ENCODE data around the gene LEPR. TPM values are rescaled to one million over a fixed set of nuclear protein-coding genes. Genes with fewer than 3 reads are reported as not detected.
"Not testable (repeated sequence)": the region's sequence is repeated elsewhere in the genome, so short reads cannot be mapped to it uniquely, and the experiment has no call there.

LEPR gene
- total RNA-seq, 4 donors from 2014 or later, result 5.1 to 12.9 (median 11.0) TPM

DNA sequence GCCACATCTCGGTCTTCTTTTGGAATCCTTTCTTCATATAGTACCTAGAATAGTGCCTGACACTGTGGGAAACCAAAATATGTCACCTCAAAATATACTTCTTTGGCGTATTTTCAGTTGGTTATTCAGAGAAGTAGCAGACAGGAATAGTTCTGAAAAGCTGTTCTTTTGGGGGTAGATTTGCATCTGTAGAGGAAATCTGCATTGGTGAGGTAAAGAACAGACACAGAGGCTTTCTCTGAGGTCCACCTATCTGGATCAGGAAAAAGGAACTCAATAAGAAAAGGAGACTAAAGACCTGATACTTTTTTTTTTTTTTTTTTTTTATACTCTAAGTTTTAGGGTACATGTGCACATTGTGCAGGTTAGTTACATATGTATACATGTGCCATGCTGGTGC lies 23.2 kb downstream of the LEPR start:
- no peak overlapping the region for H3K4me3 ChIP-seq (ENCODE audit: low read depth, poor library complexity, severe bottlenecking)
- no peak for DNase-seq (ENCODE audit: low spot score in 2 of 2)
- intact Hi-C loops (cut with DNase I; ENCODE audit: low total_unique reads), result no loop called here
- 88 to 93% methylated on average over 2 of the region's 2 CpGs for WGBS, 2 donors
- TF ChIP-seq, protein P1, sequence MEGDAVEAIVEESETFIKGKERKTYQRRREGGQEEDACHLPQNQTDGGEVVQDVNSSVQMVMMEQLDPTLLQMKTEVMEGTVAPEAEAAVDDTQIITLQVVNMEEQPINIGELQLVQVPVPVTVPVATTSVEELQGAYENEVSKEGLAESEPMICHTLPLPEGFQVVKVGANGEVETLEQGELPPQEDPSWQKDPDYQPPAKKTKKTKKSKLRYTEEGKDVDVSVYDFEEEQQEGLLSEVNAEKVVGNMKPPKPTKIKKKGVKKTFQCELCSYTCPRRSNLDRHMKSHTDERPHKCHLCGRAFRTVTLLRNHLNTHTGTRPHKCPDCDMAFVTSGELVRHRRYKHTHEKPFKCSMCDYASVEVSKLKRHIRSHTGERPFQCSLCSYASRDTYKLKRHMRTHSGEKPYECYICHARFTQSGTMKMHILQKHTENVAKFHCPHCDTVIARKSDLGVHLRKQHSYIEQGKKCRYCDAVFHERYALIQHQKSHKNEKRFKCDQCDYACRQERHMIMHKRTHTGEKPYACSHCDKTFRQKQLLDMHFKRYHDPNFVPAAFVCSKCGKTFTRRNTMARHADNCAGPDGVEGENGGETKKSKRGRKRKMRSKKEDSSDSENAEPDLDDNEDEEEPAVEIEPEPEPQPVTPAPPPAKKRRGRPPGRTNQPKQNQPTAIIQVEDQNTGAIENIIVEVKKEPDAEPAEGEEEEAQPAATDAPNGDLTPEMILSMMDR (IDR thresholded peaks at IDR 0.05), result no peak
- no peak for TF ChIP-seq POLR2A (IDR thresholded peaks at IDR 0.05)

DNA sequence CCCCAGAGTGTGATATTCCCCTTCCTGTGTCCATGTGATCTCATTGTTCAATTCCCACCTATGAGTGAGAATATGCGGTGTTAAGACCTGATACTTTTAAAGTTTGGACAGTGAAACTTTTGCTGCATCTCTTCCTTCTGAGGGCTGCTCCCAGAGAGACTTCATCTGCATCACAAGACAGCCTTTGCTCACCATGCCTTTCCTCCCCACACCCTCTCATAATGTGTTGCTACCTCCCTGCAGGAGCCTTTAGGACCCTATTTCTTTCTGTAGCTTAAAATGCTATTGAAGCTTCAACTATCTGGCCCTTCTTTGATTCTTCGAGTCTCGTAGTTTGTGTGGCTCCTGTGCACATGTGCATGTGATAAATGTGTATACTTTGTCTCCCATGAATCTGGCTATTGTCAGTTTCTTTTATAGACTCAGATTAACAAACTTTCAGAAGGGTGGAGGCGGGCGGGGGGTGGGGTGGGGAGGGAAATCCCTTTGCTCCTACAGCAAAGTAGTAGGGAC lies 23.7 kb downstream of the LEPR start:
- no peak overlapping the region for H3K4me3 ChIP-seq (ENCODE audit: low read depth, poor library complexity, severe bottlenecking)
- no peak for DNase-seq (ENCODE audit: low spot score in 2 of 2)
- TF ChIP-seq, protein P1 (IDR thresholded peaks at IDR 0.05), result no peak
- no peak for TF ChIP-seq POLR2A (IDR thresholded peaks at IDR 0.05)
- WGBS, 2 donors, result 72 to 83% methylated on average over 5 of the region's 5 CpGs
- intact Hi-C loops (cut with DNase I; ENCODE audit: low total_unique reads), result no loop called here

DNA sequence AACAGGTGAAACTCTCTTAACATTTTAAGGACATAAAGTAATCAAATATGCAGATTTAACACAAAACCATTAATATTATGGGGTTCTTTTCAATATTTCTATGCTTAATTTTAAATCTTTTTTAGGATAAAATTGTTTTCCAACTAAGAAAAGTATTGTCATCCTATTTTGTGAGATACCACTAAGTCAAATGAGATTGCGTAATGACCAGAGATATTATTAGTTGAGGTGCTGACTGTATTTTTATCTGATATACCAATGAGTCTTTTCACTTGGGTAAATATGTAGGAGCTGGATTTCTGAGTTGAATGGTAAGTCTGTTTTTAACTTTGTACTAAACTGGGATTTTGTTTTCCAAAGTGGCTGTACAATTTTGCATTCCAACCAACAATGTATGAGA lies 25.4 kb downstream of the LEPR start:
- no peak overlapping the region for H3K4me3 ChIP-seq (ENCODE audit: low read depth, poor library complexity, severe bottlenecking)
- no peak for TF ChIP-seq POLR2A (IDR thresholded peaks at IDR 0.05)
- TF ChIP-seq, protein P1 (IDR thresholded peaks at IDR 0.05), result no peak
- DNase-seq (ENCODE audit: low spot score in 2 of 2), result no peak
- intact Hi-C loops (cut with DNase I; ENCODE audit: low total_unique reads), result no loop called here
- whole genome bisulfite sequencing, 2 donors, result 98% methylated on average over 1 of the region's 1 CpG

DNA sequence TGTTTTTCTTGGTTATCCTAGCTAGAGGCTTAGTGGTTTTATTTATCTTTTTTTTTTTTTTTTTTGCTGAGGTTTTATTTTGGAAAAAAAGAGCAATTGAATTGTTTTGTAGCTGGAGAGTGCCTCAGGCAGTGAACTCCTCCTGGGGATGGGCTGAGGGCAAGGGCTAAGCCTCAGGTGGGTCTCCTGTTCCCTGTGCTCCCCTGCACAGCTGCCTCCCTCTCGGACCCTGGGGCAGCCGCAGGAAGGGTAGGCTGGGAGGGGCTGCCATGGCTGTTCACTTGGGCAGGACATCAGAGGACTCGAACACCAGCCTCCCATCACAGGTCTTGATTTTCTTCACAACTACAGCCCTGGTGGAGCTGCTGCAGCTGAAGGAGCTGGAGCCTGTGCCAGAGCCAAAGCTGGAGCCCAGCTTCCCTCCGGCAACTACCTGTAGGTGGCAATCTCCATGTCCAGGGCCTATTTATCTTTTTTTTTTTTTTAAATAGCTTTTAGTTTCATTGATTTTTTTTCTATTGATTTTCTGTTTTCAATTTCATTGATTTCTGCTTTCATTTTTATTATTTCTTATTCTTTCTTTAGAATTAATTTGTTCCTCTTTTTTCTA lies 28.9 kb downstream of the LEPR start:
- intact Hi-C loops (cut with DNase I; ENCODE audit: low total_unique reads), result no loop called here
- TF ChIP-seq, protein P1 (IDR thresholded peaks at IDR 0.05), result no peak
- TF ChIP-seq POLR2A (IDR thresholded peaks at IDR 0.05), result no peak
- 93 to 98% methylated on average over 4 of the region's 4 CpGs for WGBS, 2 donors
- no peak overlapping the region for H3K4me3 ChIP-seq (ENCODE audit: low read depth, poor library complexity, severe bottlenecking)
- no peak for DNase-seq (ENCODE audit: low spot score in 2 of 2)

DNA sequence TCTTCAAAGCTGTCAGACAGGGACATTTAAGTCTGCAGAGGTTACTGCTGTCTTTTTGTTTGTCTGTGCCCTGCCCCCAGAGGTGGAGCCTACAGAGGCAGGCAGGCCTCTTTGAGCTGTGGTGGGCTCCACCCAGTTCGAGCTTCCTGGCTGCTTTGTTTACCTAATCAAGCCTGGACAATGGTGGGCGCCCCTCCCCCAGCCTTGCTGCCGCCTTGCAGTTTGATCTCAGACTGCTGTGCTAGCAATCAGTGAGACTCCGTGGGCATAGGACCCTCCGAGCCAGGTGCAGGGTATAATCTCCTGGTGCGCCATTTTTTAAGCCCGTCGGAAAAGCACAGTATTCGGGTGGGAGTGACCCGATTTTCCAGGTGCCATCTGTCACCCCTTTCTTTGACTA lies 35.2 kb downstream of the LEPR start:
- not testable (repeated sequence) for DNase-seq (ENCODE audit: low spot score in 2 of 2)
- 93 to 96% methylated on average over 7 to 10 of the region's 10 CpGs for whole genome bisulfite sequencing, 2 donors

DNA sequence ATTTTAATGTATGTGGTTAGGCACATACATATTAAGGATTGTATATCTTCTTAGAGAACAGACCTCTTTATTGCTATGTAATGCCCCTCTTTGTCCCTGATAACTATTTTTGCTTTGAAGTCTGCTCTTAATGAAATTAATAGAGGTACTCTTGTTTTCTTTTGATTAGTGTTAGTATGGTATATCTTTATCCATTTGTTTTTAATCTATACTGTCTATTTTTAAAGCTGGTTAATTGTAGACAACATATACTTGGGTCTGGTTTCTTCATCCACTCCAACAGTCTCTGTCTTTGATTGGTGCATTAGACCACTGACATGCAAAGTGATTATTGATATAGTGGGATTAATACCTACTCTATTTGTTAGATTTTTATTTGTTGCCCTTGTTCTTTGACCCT lies 36.0 kb downstream of the LEPR start:
- TF ChIP-seq, protein P1 (IDR thresholded peaks at IDR 0.05), result no peak
- TF ChIP-seq POLR2A (IDR thresholded peaks at IDR 0.05), result no peak
- no peak for DNase-seq (ENCODE audit: low spot score in 2 of 2)
- no peak overlapping the region for H3K4me3 ChIP-seq (ENCODE audit: low read depth, poor library complexity, severe bottlenecking)
- intact Hi-C loops (cut with DNase I; ENCODE audit: low total_unique reads), result no loop called here

More for the DNA sequence above, 35.2 kb downstream of the LEPR start:
- H3K4me3 ChIP-seq (ENCODE audit: low read depth, poor library complexity, severe bottlenecking); intact Hi-C loops (cut with DNase I; ENCODE audit: low total_unique reads): not testable (repeated sequence)

All from lower leg skin (tissue), 4 donors.